NCI-H69 (cell line): ENCODE data around the gene PPP1R15A.
A peak's percentile ranks its signal among the peaks of the same experiment; 100 is the strongest.
"Not testable (repeated sequence)": the region's sequence is repeated elsewhere in the genome, so short reads cannot be mapped to it uniquely, and the experiment has no call there.

Experiments used
- DNase-seq: peaks from one replicate; lab custom pipeline; 2025; lab: John Stamatoyannopoulos, UW

Gene PPP1R15A

DNA sequence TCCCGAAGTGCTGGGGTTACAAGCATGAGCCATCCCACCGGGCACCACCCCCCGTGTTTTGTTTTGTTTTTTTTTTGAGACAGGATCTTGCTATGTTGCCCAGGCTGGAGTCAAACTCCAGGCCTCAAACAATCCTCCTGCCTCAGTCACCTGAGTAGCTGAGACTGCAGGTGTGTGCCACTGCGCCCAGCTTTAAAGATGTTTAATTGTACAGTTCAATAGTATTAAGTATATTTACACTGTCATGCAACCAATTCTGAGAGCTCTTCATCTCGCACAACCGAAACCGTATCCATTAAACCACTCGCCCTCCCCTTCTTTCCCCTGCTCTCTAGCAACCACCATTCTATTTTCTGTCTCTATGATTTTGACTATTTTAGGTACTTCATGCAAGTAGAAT lies 43.5 kb downstream of the PPP1R15A start:
- no peak for DNase-seq

DNA sequence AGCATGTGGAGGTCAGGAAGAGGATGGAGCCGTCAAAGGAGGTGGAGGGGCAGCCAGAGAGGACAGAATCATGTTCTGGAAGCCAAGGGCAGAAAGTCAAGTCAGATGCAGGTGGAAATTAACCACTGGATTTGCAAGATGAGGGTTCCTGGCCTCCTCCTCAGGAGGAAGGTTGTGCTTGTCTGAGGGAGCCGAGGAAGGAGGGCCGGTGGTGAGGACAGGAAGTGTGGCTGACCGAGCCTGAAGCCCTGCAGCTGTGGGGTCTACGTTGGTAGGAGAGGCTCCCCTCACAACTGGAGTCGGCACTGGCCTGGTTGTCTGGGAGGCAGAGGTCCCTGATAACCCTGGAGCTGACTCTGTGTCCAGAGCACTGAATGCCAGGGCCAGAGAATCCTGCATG lies 45.9 kb downstream of the PPP1R15A start:
- no peak for DNase-seq

DNA sequence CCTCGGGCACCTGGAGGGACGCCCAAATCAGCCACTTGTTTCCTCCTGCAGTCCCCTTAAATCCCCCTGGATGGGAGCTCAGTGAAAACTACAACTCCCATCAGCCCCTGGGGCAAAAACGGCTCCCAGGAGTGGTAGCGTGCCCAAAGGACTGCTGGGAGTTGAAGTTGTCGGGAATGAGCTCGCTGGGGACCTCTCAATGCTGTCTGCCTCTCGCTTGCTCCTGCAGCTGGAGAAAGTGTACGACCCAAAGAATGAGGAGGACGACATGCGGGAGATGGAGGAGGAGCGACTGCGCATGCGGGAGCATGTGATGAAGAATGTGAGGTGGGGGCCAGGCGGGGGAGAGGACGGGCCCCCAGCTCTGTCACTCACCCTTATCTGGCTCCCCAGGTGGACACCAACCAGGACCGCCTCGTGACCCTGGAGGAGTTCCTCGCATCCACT lies 46.6 kb downstream of the PPP1R15A start:
- DNase-seq, result peak; percentile 33

GRCh38 chr19:48919271-48919670 lies 47.0 kb downstream of the PPP1R15A start:
- not testable (repeated sequence) for DNase-seq

- DNase-seq, result no peak
Observed at GRCh38 chr19:48920949-48921348, 48.7 kb downstream of the PPP1R15A start.

DNA sequence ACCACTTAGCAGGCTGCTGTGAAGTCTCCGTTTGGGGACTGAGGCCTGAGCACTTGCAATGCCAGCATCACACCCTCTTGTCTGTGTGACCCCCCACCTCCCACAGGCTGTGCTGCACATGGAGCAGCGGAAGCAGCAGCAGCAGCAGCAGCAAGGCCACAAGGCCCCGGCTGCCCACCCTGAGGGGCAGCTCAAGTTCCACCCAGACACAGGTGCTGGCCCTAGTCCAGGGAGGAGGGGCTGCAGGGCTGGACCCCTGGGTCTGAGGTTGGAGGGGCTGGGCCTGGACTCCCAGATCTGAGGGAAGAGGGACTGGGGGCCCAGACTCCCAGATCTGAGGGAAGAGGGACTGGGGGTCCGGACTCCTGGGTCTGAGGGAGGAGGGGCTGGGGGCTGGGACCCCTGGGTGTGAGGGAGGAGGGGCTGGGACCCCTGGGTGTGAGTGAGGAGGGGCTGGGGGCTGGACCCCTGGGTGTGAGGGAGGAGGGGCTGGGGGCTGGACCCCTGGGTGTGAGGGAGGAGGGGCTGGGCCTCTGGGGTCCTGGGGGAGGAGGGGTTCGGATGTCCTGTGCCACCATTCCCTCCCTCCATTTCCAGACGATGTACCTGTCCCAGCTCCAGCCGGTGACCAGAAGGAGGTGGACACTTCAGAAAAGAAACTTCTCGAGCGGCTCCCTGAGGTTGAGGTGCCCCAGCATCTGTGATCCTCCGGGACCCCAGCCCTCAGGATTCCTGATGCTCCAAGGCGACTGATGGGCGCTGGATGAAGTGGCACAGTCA lies 49.7 kb downstream of the PPP1R15A start:
- DNase-seq, result no peak

DNA sequence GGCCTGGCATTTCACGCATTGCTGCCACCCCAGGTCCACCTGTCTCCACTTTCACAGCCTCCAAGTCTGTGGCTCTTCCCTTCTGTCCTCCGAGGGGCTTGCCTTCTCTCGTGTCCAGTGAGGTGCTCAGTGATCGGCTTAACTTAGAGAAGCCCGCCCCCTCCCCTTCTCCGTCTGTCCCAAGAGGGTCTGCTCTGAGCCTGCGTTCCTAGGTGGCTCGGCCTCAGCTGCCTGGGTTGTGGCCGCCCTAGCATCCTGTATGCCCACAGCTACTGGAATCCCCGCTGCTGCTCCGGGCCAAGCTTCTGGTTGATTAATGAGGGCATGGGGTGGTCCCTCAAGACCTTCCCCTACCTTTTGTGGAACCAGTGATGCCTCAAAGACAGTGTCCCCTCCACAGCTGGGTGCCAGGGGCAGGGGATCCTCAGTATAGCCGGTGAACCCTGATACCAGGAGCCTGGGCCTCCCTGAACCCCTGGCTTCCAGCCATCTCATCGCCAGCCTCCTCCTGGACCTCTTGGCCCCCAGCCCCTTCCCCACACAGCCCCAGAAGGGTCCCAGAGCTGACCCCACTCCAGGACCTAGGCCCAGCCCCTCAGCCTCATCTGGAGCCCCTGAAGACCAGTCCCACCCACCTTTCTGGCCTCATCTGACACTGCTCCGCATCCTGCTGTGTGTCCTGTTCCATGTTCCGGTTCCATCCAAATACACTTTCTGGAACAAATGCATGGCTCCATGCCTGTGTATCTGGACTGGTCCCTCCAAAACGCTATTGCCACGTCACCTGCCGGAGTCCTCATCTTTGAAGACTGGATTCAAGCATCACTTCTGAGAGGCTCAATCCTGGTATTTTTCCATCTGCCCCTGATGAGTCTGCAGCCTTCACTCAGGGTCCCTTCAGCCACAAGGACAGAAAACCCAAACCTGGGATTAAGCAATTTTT lies 50.6 kb downstream of the PPP1R15A start:
- DNase-seq, result no peak

GRCh38 chr19:48925240-48925843 lies 53.1 kb downstream of the PPP1R15A start:
- DNase-seq, result no peak
